HCT116 (cell line): Measurements from ENCODE around the gene PHB1. TPM values are rescaled to one million over a fixed set of nuclear protein-coding genes. Genes with fewer than 3 reads are reported as not detected.
A peak's percentile ranks its signal among the peaks of the same experiment; 100 is the strongest.

Experiments used
- ATAC-seq: fragments of 200-7000 bp; cut with Tn5 transposase; 2 replicates; pipeline ENCODE4 v1.9.1; 2020; ENCODE audit warnings: mild to moderate bottlenecking, moderate library complexity
- BruUV-seq: library from RNA; stranded (reverse); fragments of 400-500 nt; replicated peaks from 2 replicates; lab custom pipeline; 2021; lab: Mats Ljungman, UMichigan
- CTCF ChIA-PET: fragments of 300-600 bp; sonication (Branson Sonifier 250); formaldehyde crosslinking; loops from one replicate; lab custom pipeline; 2021; ENCODE audit warnings: antibody characterized with exemption; lab: Charles Lee
- POLR2A ChIA-PET: fragments of 300-600, 350-600 bp; sonication (Branson Sonifier 250); formaldehyde crosslinking; loops from one replicate; lab custom pipeline; 2021; ENCODE audit warnings: antibody characterized with exemption; lab: Charles Lee
- RAD21 ChIA-PET, 2 experiments: fragments of 300-600 bp; sonication (Branson Sonifier 250); formaldehyde crosslinking; loops; one replicate each; lab custom pipeline; 2023; ENCODE audit warnings: low total read pairs in 2 of 2; ENCODE audit not compliant: uncharacterized antibody in 2 of 2, unreplicated experiment in 2 of 2, low non-redundant PET in 1 of 2; lab: Charles Lee
- DNase-seq: peaks from one replicate; pipeline ENCODE4 v3.0.0-alpha.2; 2010; ENCODE audit warnings: low read depth, low spot score
- H2AFZ ChIP-seq: fragments of 200-600 bp; shearing (Covaris generic), sonication (generic); 2 replicates; pipeline ENCODE4 v1.6.1; 2017; ENCODE audit warnings: low read depth, mixed run types, mixed read lengths, antibody characterized with exemption, low read length; ENCODE audit not compliant: poor library complexity, severe bottlenecking
- H3K27ac ChIP-seq: 2 replicates; pipeline ENCODE4 v1.5.1; 2012; ENCODE audit warnings: low read depth, low read length
- H3K27me3 ChIP-seq: fragments of 200-600 bp; sonication (generic); 2 replicates; pipeline ENCODE4 v1.6.1; 2016; ENCODE audit warnings: mixed run types, low read length, mixed read lengths; ENCODE audit not compliant: insufficient read depth
- H3K36me3 ChIP-seq, 2 experiments: fragments of 200-500 bp in 1 of 2; fragments of 200-600 bp in 1 of 2; sonication (Bioruptor generic) in 1 of 2; sonication (generic) in 1 of 2; 2 replicates each; pipeline versions ENCODE4 v1.5.1 to v1.6.1; 2014 to 2016; ENCODE audit warnings: low read length in 2 of 2, inconsistent platforms in 1 of 2, mixed read lengths in 1 of 2, mixed run types in 1 of 2; ENCODE audit not compliant: insufficient read depth in 2 of 2, control insufficient read depth in 1 of 2
- H3K4me1 ChIP-seq, 2 experiments: fragments of 200-600 bp in 1 of 2; sonication (generic) in 1 of 2; 2 replicates each; pipeline versions ENCODE4 v1.5.1 to v1.6.1; 2012 to 2017; ENCODE audit warnings: low read length in 2 of 2, inconsistent platforms in 1 of 2, mild to moderate bottlenecking in 1 of 2, mixed read lengths in 1 of 2, mixed run types in 1 of 2, moderate library complexity in 1 of 2; ENCODE audit not compliant: insufficient read depth in 2 of 2, control insufficient read depth in 1 of 2
- H3K4me2 ChIP-seq: fragments of 200-600 bp; sonication (generic); 2 replicates; pipeline ENCODE4 v1.6.1; 2017; ENCODE audit warnings: mixed run types, low read length, mixed read lengths
- H3K4me3 ChIP-seq, 2 experiments: fragments of 200-600 bp in 1 of 2; sonication (generic) in 1 of 2; replicated peaks in 1 of 2; 2 replicates each; pipeline ENCODE4 v1.5.1; 2011 to 2016; ENCODE audit warnings: low read length in 2 of 2, control low read depth in 1 of 2, low read depth in 1 of 2, mild to moderate bottlenecking in 1 of 2, mixed read lengths in 1 of 2, mixed run types in 1 of 2
- H3K79me2 ChIP-seq: fragments of 200-600 bp; sonication (generic); 2 replicates; pipeline ENCODE4 v1.6.1; 2017; ENCODE audit warnings: mild to moderate bottlenecking, mixed run types, low read length, moderate library complexity, mixed read lengths; ENCODE audit not compliant: insufficient read depth
- H3K9ac ChIP-seq: fragments of 200-600 bp; sonication (generic); 2 replicates; pipeline ENCODE4 v1.6.1; 2016; ENCODE audit warnings: low read length, mixed read lengths
- H3K9me2 ChIP-seq: fragments of 200-600 bp; sonication (generic), shearing (Covaris generic); 2 replicates; pipeline ENCODE4 v1.6.1; 2017; ENCODE audit warnings: mixed run types, mild to moderate bottlenecking, moderate library complexity; ENCODE audit not compliant: insufficient read depth
- H3K9me3 ChIP-seq, 2 experiments: fragments of 200-500 bp in 1 of 2; fragments of 200-600 bp in 1 of 2; sonication (Bioruptor generic) in 1 of 2; sonication (generic) in 1 of 2; 2 replicates each; pipeline ENCODE4 v1.6.1; 2014 to 2017; ENCODE audit warnings: low read length in 2 of 2, mixed read lengths in 2 of 2, inconsistent platforms in 1 of 2, low read depth in 1 of 2, mild to moderate bottlenecking in 1 of 2, mixed run types in 1 of 2, moderate library complexity in 1 of 2; ENCODE audit not compliant: control insufficient read depth in 1 of 2, insufficient read depth in 1 of 2
- H4K20me1 ChIP-seq: fragments of 200-600 bp; sonication (generic), shearing (Covaris generic); 2 replicates; pipeline ENCODE4 v1.6.1; 2017; ENCODE audit warnings: mixed run types, mild to moderate bottlenecking, moderate library complexity; ENCODE audit not compliant: insufficient read depth
- RAD21 ChIP-seq: IDR thresholded peaks from 2 replicates; pipeline ENCODE4 v1.6.1; 2012; ENCODE audit warnings: low read depth, mild to moderate bottlenecking
- SIN3A ChIP-seq: IDR thresholded peaks from 2 replicates; pipeline ENCODE4 v1.6.1; 2012; ENCODE audit warnings: low read depth
- YY1 ChIP-seq: IDR thresholded peaks from 2 replicates; pipeline ENCODE4 v1.6.1; 2011; ENCODE audit warnings: low read length, low read depth, moderate library complexity, mild to moderate bottlenecking; ENCODE audit not compliant: insufficient replicate concordance; ENCODE audit errors: extremely low read depth
- ZFX ChIP-seq: fragments of 450-650 bp; IDR thresholded peaks from 2 replicates; pipeline ENCODE4 v1.6.1; 2017
- intact Hi-C: fragments of 100-400 bp; cut with micrococcal nuclease; formaldehyde crosslinking; loops from 2 replicates; pipeline ENCODE4 v1.10.0; 2022
- total RNA-seq: library from RNA; stranded (reverse); gene quantifications from one replicate; pipeline ENCODE4 v1.2.1, GENCODE V29; 2021; ENCODE audit not compliant: unreplicated experiment

The PHB1 gene
- total RNA-seq, 1 experiment from 2014 or later, result 534 TPM

GRCh38 chr17:49393491-49394255 is 21.0 kb downstream of the PHB1 start:
- no peak overlapping the region for H2AFZ ChIP-seq
- no peaks in the 10 kb centered on the region for H3K9me3 ChIP-seq
- ATAC-seq (no peak), DNase-seq (no peak)
- no peaks in the 10 kb centered on the region for H3K36me3 ChIP-seq
- ChIA-PET POLR2A (no interaction called here), RAD21 (no interaction called here)
- no peaks in the 10 kb centered on the region for H4K20me1 ChIP-seq
- intact Hi-C loops, result no loop called here
- H3K9ac ChIP-seq, result no peak overlapping the region
- H3K79me2 ChIP-seq, result no peaks in the 10 kb centered on the region
- no peak overlapping the region for H3K4me2 ChIP-seq
- TF ChIP-seq YY1 (no peak), RAD21 (no peak)
- TF ChIP-seq, all 23 proteins: peak for 0
- peaks cover 15 to 30% of the 10 kb centered on the region in 2 experiments for H3K4me1 ChIP-seq
- H3K4me3 ChIP-seq, result no peak overlapping the region
- BruUV-seq, result no TSS peak
- H3K9me2 ChIP-seq, result no peaks in the 10 kb centered on the region
- CTCF ChIA-PET, result interaction anchor here (1.1 to 4.1 kb wide), 3 partner anchors 21 to 78 kb away, joined by 3 to 45 read pairs (median 6); partner anchors contain the start of gene PHB1
- H3K27me3 ChIP-seq, result no peaks in the 10 kb centered on the region
- H3K27ac ChIP-seq, result no peak overlapping the region

GRCh38 chr17:49390548-49391324 is 23.9 kb downstream of the PHB1 start:
- POLR2A ChIA-PET, result no interaction called here
- no peak overlapping the region; the same call in 1 of the 2 replicates for H3K27ac ChIP-seq
- H3K27me3 ChIP-seq, result no peaks in the 10 kb centered on the region
- no peak overlapping the region for H3K4me3 ChIP-seq
- TF ChIP-seq ZFX, result 0 out of 2 replicates have a peak, but pooled peaks have one; percentile 9
- no peak for TF ChIP-seq SIN3A
- no TSS peak for BruUV-seq
- DNase-seq (no peak), ATAC-seq (no peak)
- peak overlapping the region; percentile 33 for H2AFZ ChIP-seq
- H3K9me2 ChIP-seq, result no peaks in the 10 kb centered on the region
- H3K9me3 ChIP-seq, result no peaks in the 10 kb centered on the region
- no peaks in the 10 kb centered on the region for H3K79me2 ChIP-seq
- CTCF ChIA-PET, result interaction anchor here (1.7 to 3.3 kb wide), 3 partner anchors 23 to 166 kb away, joined by 6 to 12 read pairs (median 7); no protein-coding TSS in a partner anchor
- peak overlapping the region; percentile 32 for H3K4me2 ChIP-seq
- intact Hi-C loops, result no loop called here
- H3K9ac ChIP-seq, result no peak overlapping the region
- H3K4me1 ChIP-seq, result peaks cover 15 to 30% of the 10 kb centered on the region in 2 experiments
- no peaks in the 10 kb centered on the region for H4K20me1 ChIP-seq
- H3K36me3 ChIP-seq, result no peaks in the 10 kb centered on the region
- RAD21 ChIA-PET, result no interaction called here
